ENCODE data around the gene SDCBP2. TPM values are rescaled to one million over a fixed set of nuclear protein-coding genes. Genes with fewer than 3 reads are reported as not detected.

SDCBP2 gene
- total and polyA plus RNA-seq, 2 of the 8 experiments (the other 6 are each of a cell fraction or from before 2014, with no cell fraction given) = 4.2 to 6.7 TPM

DNA sequence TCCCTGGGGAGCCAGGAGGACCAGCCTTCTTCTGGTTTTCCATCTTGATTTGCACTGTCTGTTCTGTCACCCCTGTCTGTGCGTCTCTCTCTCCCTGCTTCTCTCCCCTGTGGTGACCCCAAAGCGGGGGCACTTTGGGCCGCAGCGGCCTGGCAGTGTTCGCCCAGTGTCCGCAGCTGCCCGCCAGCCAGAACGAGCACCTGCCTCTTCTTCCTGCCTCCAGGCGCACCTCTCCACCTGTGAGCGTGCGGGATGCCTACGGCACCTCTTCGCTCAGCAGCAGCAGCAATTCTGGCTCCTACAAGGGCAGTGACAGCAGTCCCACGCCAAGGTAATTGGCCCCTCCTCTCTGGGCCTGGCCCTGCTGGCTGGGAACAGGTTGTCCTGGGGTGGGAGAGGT is 32.0 kb downstream of the SDCBP2 start:
- Histone ChIP-seq H3K14ac (ENCODE audit: insufficient read length) (no peak overlapping the region), H3K27me3 (replicated peaks in 1 of 4; ENCODE audit: control insufficient read depth in 3 of 4, extremely low read depth in 1 of 4, insufficient read depth in 3 of 4, low read length in 3 of 4) (no peaks in the 10 kb centered on the region; a peak in 2 of 7 replicates), H3K23ac (ENCODE audit: insufficient read length) (no peak overlapping the region), H2BK20ac (ENCODE audit: low read length) (no peak overlapping the region), H3K4ac (replicated peaks; ENCODE audit: insufficient read length, low read depth, low read length) (no peak overlapping the region), H2BK5ac (ENCODE audit: low read depth, low read length) (no peak overlapping the region), H3K23me2 (ENCODE audit: low read depth, low read length) (no peaks in the 10 kb centered on the region), H4K91ac (replicated peaks; ENCODE audit: insufficient read length, low read length) (no peak overlapping the region), H2AK5ac (ENCODE audit: low read depth, low read length) (no peak overlapping the region), H3K36me3 (ENCODE audit: control insufficient read depth in 2 of 4, insufficient read depth in 4 of 4, low read length in 3 of 4) (no peaks in the 10 kb centered on the region), H3K56ac (replicated peaks; ENCODE audit: insufficient read length, low read depth, low read length) (no peak overlapping the region), H3K9me3 (ENCODE audit: insufficient read depth in 2 of 2, low read depth in 1 of 2, low read length in 1 of 2) (no peaks in the 10 kb centered on the region), H3K79me1 (ENCODE audit: low read depth, low read length) (no peaks in the 10 kb centered on the region), H3K4me3 (ENCODE audit: extremely low read depth in 1 of 4, insufficient read depth in 2 of 4, low read depth in 3 of 4, low read length in 4 of 4) (no peak overlapping the region), H3K4me2 (ENCODE audit: insufficient read depth in 1 of 2, low read depth in 2 of 2, low read length in 2 of 2) (no peak overlapping the region), H4K8ac (ENCODE audit: extremely low read depth, insufficient read depth, low read length) (no peak overlapping the region), H3K79me2 (ENCODE audit: control insufficient read depth in 1 of 2, insufficient read depth in 2 of 2, low read length in 2 of 2) (no peaks in the 10 kb centered on the region), H3K27ac (ENCODE audit: low read depth, low read length) (no peak overlapping the region), H2BK12ac (ENCODE audit: low read depth, low read length) (no peak overlapping the region), H3K18ac (ENCODE audit: extremely low read depth, low read length) (no peak overlapping the region), H2BK15ac (ENCODE audit: low read length) (no peak overlapping the region), H4K20me1 (replicated peaks in 1 of 2; ENCODE audit: control insufficient read depth in 1 of 2, insufficient read depth in 2 of 2, low read length in 2 of 2) (peaks cover 0 to 2% of the 10 kb centered on the region in 2 experiments), H4K5ac (ENCODE audit: insufficient read length, low read depth, low read length) (no peak overlapping the region), H2BK120ac (replicated peaks; ENCODE audit: low read depth, low read length) (no peak overlapping the region), H3K9ac (replicated peaks in 1 of 4; ENCODE audit: extremely low read depth in 1 of 4, low read depth in 3 of 4, low read length in 3 of 4) (no peak overlapping the region), H2AFZ (ENCODE audit: low read length) (no peak overlapping the region), H3K4me1 (replicated peaks in 1 of 4; ENCODE audit: control insufficient read depth in 3 of 4, insufficient read depth in 4 of 4, low read length in 3 of 4) (peaks cover 0 to 10% (median 4%) of the 10 kb centered on the region in 4 experiments; a peak in 6 of 7 replicates)
- ChIA-PET POLR2A (ENCODE audit: partially characterized antibody) (no interaction called here), CTCF (ENCODE audit: partially characterized antibody) (interaction anchor here (0.6 to 1.7 kb wide), 5 partner anchors 16 to 206 kb away, joined by 3 to 7 read pairs (median 3); partner anchors contain the start of gene SNPH)
- WGBS, 2 experiments (ENCODE audit: extremely low coverage in 1 of 2, insufficient coverage in 1 of 2, insufficient read length in 1 of 2, insufficient replicate concordance in 2 of 2, low coverage in 1 of 2, low lambda C conversion rate in 2 of 2, missing lambda C conversion rate in 1 of 2) = 88% methylated on average over 14 of the region's 14 CpGs; no CpG with 5 or more reads in 1 of the 2 experiments
- DNase-seq (ENCODE audit: low read depth in 1 of 2, low spot score in 2 of 2) = no peak
- no peak for FAIRE-seq
- TF ChIP-seq GABPA (IDR thresholded peaks at IDR 0.05; ENCODE audit: borderline replicate concordance, insufficient read depth, low read length) = no peak
- TF ChIP-seq KDM1A (IDR thresholded peaks at IDR 0.05; ENCODE audit: borderline replicate concordance, low read length) = no peak
- TF ChIP-seq TEAD4 (IDR thresholded peaks at IDR 0.05; ENCODE audit: low read depth, low read length) = no peak
- TF ChIP-seq POLR2A (IDR thresholded peaks at IDR 0.05; ENCODE audit: control extremely low read depth in 1 of 2, low read depth in 2 of 2, low read length in 2 of 2) = no peak
- no peak for TF ChIP-seq CBX8 (IDR thresholded peaks at IDR 0.05; ENCODE audit: borderline replicate concordance, low read depth, low read length)
- TF ChIP-seq, protein P1, sequence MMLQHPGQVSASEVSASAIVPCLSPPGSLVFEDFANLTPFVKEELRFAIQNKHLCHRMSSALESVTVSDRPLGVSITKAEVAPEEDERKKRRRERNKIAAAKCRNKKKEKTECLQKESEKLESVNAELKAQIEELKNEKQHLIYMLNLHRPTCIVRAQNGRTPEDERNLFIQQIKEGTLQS (IDR thresholded peaks at IDR 0.05; ENCODE audit: insufficient read depth, low read depth, low read length) = no peak

Data from H1 (cell line).